T47D (cell line): ENCODE data around the gene ERC1.

Source experiments
- DNase-seq, 2 experiments: peaks; one replicate each; pipeline versions ENCODE4 v3.0.0 to v3.0.0-alpha.2; 2011 to 2012; ENCODE audit warnings: low read depth in 1 of 2, low spot score in 1 of 2
- JUND ChIP-seq: IDR thresholded peaks from 2 replicates; pipeline ENCODE4 v1.6.1; 2012; ENCODE audit warnings: low read depth
- in situ Hi-C: cut with HindIII; loops from 2 replicates; pipeline ENCODE4 v1.10.0; 2016; ENCODE audit warnings: low sequenced_read_pairs, low pct_unique_long_range_greater_than_20kb

ERC1 gene

GRCh38 chr12:1377681-1378080, 386.7 kb downstream of the ERC1 start:
- TF ChIP-seq JUND: no peak
- no peak for DNase-seq
- in situ Hi-C loops: no loop called here

DNA sequence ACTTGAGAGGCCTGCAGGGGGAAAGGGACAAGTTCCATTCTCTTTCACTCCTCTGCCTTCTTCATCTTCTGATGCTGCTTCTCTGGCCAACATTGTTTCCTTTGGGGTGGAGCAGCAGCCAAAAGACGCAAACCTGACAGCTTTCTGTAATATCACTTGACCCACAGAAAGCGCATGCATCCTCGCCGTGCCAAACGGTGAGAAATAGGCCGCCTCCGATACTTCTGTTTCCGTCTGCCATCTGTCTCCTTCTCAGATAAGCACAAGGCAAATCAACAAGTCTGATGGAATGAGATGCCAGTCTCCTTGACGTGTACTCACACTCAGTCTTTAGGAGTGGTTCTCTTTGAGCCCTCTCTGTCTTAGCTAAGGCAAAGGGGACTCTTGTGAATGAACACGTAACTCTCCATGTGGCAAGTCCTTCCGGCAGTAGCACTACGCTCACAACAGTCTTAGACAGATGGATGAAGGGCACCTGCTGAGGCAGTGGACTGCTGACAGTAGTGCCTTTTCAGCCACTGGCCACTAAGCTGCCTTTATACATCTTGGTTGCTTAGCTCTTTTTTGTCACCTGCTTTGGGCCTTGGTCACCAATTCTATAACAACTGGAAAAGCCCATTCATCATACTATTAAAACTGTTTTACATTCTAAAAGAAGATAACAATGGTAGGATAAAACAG, 389.3 kb downstream of the ERC1 start:
- no peak for TF ChIP-seq JUND
- DNase-seq: no peak
- in situ Hi-C loops: no loop called here

GRCh38 chr12:1382151-1382550, 391.1 kb downstream of the ERC1 start:
- no peak for TF ChIP-seq JUND
- in situ Hi-C loops: no loop called here
- no peak for DNase-seq

- no peak for TF ChIP-seq JUND
- in situ Hi-C loops: no loop called here
- no peak for DNase-seq
Measured at GRCh38 chr12:1382826-1383225, 391.8 kb downstream of the ERC1 start.

DNA sequence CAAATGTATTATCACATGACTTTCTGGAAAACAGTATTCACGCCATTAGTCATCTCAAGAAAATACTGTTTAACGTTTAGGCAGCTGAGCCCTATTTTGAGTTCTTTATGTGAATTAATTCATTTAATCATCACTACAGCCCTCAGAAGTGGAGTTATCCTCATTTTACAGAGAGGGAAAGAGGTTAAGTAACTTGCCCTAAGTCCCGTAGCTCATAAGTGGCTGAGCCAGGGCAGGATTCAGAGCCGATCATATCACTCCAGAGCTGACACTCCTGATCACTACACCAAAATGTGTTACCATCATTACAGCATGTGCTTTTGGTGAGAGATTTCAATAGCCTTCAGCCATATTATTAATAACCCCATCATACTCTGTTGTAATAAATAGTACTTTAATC, 392.7 kb downstream of the ERC1 start:
- TF ChIP-seq JUND: no peak
- DNase-seq: no peak
- in situ Hi-C loops: no loop called here

DNA sequence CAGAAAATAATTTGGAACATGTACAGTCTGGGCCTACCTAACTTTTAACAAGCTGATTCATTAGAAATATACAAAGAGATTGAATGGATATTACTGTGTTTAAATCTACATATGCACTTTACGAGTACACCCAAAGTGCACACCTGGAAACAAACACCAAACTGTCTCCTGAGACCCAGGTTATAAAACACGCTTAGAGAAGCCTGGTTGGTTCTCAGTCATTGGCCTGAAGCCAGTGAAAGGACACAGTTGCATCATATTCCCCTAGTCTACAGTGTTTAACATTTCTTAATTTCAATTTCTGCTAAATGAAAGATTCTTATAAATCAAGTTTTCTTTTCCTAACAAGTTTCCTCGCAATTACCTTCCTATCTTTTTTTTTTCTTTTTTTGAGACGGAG, 393.9 kb downstream of the ERC1 start:
- no peak for TF ChIP-seq JUND
- in situ Hi-C loops: no loop called here
- DNase-seq: peak in 1 of 2 experiments; percentile 12

GRCh38 chr12:1391722-1392121, 400.7 kb downstream of the ERC1 start:
- in situ Hi-C loops: no loop called here
- DNase-seq: no peak
- no peak for TF ChIP-seq JUND

DNA sequence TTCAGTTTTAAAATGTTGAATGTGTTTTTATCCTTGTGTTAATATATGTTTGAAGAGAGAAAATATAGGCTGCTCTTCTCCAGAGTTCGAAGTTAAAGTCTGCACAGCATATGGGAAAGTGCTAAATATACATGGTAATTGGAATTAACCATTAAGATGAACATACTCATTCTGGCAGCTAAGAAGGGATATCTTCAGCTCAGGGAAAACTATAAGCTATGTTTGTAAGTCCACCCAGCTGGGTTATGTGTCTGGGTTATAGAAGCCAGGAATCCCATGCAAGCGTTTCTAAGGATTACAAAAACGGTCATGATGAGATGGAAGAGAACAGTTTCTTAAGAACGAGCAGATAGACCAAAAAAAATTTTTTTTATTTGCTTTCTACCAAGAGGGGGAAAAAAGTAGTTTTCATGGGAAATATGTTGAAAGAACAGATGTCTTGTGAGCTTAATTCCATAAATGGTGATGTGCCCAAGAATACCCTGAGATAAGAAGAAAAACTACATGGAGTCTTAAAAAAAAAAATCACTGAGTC, 404.5 kb downstream of the ERC1 start:
- DNase-seq: no peak
- in situ Hi-C loops: no loop called here
- TF ChIP-seq JUND: no peak

- peak in 1 of 2 experiments; percentile 6 for DNase-seq
- in situ Hi-C loops: no loop called here
- no peak for TF ChIP-seq JUND
Measured at GRCh38 chr12:1398673-1399072, 407.6 kb downstream of the ERC1 start.

GRCh38 chr12:1401891-1402290, 410.9 kb downstream of the ERC1 start:
- no peak for TF ChIP-seq JUND
- in situ Hi-C loops: no loop called here
- no peak for DNase-seq

- no peak for TF ChIP-seq JUND
- in situ Hi-C loops: no loop called here
- no peak for DNase-seq
Measured at GRCh38 chr12:1403417-1403816, 412.4 kb downstream of the ERC1 start.

DNA sequence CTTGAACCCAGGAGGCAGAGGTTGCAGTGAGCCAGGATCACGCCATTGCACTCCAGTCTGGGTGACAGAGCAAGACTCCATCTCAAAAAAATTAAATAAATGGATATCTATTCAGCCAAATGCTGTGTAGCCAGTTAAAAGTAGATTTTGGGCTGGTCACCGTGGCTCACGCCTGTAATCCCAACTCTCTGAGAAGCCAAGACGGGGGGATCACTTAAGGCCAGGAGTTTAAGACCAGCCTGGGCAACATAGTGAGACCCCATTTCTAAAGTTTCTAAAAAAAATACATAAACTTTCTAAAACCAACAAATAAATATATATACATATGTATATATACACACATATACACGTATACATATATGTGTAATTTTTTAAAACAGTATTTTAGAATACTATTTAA, 414.6 kb downstream of the ERC1 start:
- in situ Hi-C loops: no loop called here
- no peak for DNase-seq
- TF ChIP-seq JUND: no peak

GRCh38 chr12:1410794-1411193, 419.8 kb downstream of the ERC1 start:
- TF ChIP-seq JUND: no peak
- no peak for DNase-seq
- in situ Hi-C loops: no loop called here

GRCh38 chr12:1413930-1414329, 422.9 kb downstream of the ERC1 start:
- no peak for DNase-seq
- TF ChIP-seq JUND: no peak
- in situ Hi-C loops: no loop called here
